HG03280 (cell line): ENCODE results near the gene UBE2M.
A peak's percentile ranks its signal among the peaks of the same experiment; 100 is the strongest.

Experiments
- ATAC-seq: cut with Tn5 transposase; IDR thresholded peaks from one replicate; pipeline ENCODE4 v1.9.1; 2021; ENCODE audit warnings: mild to moderate bottlenecking, moderate library complexity; ENCODE audit not compliant: unreplicated experiment

UBE2M gene

DNA sequence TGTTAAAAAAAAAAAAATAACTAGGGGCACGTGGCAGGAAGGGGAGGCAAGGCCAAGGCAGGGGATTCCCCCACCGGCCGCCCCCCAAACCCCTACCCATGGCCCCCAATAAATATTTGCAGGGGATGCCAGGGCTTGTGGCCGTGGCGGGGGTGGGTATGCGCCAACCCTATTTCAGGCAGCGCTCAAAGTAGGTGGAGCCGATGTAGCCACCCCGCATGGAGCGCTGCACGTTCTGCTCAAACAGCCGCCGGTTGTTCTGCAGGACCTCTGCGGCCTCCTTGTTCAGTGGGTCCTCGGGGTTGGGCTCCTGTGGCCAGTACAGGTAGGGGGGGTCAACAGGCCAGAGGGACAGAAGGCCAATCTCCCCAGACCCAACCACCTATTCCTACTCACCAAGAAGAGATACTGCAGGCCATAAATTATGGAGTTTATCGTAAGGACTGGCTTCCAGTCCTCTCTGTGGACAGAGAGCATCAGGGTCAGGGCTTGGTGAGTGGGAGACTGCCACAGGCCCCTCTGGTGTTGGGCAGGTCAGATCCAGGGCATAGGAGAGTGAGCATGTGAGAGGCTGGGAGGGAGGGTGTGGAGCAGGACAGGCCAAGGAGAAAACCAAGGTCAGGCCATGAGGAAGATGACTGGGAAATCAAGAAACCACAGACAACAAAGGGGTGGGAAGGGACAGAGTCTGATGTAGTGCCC is 2.3 kb downstream of the UBE2M start:
- no peak for ATAC-seq

GRCh38 chr19:58555369-58555885 is 3.0 kb downstream of the UBE2M start:
- no peak for ATAC-seq

DNA sequence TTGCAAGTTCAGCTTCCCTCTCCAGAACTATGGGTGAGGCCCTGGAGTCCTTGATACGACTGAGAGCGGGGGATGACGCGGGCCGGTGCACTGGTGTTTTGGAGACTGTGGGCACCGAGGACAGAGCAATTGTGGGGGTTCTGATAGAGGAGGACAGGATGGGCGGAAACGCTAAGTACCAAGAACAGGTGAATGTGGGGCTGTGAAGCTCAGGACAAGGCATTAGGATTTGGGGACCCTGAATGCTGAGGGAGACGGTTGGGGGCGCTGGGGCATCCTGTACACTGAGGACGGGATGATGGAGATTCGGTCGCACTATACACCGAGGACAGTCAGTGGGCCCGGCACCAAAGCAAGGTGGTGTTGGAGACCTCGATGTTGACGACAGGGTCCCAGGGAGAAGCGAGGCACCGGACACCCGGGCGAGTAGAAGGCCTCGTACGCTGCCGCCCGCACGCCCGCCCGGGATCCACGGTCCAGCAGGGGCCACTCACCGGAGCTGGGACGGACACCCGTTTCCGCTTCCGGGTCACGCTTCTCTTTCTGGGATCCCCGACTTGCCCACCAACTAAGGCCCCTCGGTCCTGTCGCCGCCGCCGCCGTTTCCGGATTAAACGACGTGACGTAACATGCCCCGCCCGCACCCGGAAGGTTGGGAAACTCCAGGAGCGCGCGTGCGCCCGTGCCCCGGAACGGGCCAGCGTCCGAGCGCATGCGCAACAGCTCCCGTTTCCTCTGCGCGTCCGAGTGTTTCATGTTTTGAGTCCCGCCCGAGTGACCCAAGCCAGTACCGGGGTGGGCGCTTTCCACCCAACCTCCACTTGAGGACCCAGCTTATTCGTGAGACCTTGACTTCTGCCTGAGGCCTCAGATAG is 3.7 kb downstream of the UBE2M start, which contains the start of gene CHMP2A:
Gene CHMP2A, minus strand, starts transcription at position 612 of the 875 bp plus-strand sequence. CDS start 893 bp downstream, outside the sequence.
- peak; percentile 36 for ATAC-seq

GRCh38 chr19:58553799-58554493 is 4.5 kb downstream of the UBE2M start:
- ATAC-seq = no peak

GRCh38 chr19:58552655-58553054 is 5.8 kb downstream of the UBE2M start:
- no peak for ATAC-seq

- ATAC-seq = no peak
These were observed 6.6 kb downstream of the UBE2M start for GRCh38 chr19:58551577-58552471.

- ATAC-seq = no peak
These were observed 7.3 kb downstream of the UBE2M start for GRCh38 chr19:58551123-58551497.

DNA sequence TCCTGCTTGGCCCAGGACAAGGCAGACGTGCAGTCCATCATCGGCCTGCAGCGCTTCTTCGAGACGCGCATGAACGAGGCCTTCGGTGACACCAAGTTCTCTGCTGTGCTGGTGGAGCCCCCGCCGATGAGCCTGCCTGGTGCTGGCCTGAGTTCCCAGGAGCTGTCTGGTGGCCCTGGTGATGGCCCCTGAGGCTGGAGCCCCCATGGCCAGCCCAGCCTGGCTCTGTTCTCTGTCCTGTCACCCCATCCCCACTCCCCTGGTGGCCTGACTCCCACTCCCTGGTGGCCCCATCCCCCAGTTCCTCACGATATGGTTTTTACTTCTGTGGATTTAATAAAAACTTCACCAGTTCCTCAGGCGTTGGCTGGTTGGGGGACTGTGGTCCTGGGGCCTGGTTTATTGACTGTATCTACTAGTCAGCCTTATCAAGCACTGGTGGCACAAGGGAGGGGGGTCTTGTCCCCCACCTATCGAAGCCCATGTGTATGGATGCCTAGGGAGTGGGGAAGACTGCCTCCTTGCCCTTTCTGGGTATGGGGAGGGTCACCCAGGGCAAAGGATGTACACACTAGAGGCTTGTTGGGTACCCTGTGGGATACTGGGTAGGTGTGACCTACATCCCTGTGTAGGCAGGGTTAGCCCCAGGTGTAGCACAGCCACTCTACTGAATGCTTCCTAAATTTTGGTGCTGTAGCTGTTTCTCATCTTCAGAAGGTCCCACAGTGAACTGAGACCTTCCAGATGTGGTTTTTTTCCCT is 7.9 kb downstream of the UBE2M start:
- no peak for ATAC-seq

DNA sequence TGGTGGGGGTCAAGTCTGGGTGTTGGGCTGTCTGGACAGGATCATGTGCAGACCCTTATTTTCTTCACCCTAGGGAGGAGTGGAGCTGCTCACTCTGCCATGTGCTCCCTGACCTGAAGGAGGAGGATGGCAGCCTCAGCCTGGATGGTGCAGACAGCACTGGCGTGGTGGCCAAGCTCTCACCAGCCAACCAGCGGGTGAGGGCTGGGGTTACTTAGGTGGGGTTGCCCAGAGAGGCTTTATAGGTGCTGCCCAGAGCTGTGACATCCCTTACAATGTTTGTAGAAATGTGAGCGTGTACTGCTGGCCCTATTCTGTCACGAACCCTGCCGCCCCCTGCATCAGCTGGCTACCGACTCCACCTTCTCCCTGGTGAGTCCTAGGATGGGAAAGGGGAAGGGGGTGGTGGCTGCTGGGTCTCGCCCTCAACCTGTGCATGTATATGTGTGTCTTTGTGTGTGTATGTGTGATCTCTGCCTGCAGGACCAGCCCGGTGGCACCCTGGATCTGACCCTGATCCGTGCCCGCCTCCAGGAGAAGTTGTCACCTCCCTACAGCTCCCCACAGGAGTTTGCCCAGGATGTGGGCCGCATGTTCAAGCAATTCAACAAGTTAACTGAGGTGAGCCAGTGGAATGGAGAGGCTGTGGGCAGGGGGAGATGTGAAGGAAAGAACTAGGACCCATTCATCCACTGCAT is 8.6 kb downstream of the UBE2M start:
- no peak for ATAC-seq

GRCh38 chr19:58548859-58549663 is 9.3 kb downstream of the UBE2M start:
- no peak for ATAC-seq

DNA sequence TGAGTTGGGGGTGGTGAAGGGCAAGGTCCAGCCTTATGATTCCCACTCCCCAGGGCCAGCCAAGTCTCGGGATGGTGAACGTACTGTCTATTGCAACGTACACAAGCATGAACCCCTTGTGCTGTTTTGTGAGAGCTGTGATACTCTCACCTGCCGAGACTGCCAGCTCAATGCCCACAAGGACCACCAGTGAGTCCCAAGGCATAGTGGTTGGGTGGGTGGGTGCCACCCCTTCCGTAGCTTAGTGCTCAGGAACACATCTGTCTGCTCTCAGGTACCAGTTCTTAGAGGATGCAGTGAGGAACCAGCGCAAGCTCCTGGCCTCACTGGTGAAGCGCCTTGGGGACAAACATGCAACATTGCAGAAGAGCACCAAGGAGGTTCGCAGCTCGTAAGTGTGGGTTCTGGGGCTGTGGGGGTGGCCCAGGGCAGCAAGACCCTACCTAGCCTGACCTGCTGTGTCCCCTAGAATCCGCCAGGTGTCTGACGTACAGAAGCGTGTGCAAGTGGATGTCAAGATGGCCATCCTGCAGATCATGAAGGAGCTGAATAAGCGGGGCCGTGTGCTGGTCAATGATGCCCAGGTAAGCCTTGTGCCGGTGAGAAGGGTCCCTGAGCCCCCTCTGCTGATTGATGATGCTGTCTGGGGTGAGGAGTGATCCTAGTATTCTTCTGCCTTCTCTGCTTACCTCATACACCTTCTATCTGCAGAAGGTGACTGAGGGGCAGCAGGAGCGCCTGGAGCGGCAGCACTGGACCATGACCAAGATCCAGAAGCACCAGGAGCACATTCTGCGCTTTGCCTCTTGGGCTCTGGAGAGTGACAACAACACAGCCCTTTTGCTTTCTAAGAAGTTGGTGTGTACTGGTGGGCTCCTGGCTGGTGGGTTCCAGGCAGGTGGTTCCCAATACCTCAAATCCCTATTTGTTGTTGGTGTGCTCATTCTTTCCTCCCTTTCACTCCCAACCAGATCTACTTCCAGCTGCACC is 10.8 kb downstream of the UBE2M start:
- no peak for ATAC-seq

DNA sequence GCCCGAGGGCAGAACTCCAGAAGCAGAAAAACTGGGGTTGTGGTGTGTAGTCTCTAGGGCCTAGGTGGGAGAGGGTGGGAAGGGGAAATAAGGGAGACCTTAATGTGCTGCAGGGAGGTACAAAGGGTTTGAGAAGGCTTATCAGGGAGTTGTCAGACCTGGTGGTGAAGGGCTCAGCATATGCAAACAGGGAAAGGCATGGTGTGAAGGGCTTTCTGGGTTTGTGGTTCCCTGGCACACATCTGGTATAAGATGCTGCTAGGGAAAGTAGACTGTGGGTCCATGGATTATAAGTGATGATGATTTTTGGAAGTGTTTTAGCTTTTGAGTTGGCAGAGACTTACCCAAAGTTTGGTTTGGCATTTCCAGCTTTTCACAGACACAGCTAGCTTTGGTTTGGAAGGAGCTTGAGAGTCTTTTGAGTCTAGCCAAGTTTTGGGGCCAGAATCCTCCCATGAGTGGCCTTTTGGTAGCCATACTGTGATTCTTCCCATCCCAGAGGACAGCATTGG is 12.3 kb downstream of the UBE2M start:
- ATAC-seq = no peak

DNA sequence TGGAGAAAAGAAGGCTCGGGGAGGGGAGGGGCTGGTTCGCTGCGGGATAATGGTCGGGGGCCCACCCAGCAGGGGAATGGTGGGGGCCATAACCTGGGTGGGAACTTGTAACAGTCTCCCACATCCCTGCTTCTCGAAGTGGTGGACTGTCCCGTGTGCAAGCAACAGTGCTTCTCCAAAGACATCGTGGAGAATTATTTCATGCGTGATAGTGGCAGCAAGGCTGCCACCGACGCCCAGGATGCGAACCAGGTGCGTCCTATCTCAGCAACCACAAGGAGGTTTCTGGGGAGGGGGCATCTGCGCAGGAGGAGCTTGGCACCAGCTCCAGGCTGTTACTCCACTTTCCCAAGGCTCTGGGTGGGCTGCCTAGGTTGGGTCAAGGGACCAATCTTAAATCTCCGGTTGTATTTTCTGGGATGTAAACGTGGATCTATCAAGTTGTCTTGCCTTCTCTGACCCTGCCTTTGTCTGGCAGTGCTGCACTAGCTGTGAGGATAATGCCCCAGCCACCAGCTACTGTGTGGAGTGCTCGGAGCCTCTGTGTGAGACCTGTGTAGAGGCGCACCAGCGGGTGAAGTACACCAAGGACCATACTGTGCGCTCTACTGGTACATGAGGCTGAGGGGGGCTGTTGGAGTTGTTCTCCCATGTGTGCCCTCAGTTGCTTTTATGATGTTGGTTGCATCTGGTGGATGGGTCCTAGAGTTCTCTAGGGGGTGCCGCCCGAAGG is 13.0 kb downstream of the UBE2M start:
- no peak for ATAC-seq

DNA sequence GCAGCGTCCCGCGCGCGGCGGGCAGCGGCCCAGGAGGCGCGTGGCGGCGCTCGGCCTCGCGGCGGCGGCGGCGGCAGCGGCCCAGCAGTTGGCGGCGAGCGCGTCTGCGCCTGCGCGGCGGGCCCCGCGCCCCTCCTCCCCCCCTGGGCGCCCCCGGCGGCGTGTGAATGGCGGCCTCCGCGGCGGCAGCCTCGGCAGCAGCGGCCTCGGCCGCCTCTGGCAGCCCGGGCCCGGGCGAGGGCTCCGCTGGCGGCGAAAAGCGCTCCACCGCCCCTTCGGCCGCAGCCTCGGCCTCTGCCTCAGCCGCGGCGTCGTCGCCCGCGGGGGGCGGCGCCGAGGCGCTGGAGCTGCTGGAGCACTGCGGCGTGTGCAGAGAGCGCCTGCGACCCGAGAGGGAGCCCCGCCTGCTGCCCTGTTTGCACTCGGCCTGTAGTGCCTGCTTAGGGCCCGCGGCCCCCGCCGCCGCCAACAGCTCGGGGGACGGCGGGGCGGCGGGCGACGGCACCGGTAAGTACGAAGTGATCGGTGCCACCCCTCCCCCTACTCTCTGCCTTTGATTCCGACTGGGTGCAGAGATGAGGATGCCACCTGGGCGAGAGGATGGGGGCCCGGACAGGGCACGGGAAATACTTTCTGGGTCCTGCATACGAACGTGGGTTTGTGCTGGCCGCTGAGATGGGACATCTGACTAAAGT is 13.7 kb downstream of the UBE2M start:
- ATAC-seq = peak; percentile 57

DNA sequence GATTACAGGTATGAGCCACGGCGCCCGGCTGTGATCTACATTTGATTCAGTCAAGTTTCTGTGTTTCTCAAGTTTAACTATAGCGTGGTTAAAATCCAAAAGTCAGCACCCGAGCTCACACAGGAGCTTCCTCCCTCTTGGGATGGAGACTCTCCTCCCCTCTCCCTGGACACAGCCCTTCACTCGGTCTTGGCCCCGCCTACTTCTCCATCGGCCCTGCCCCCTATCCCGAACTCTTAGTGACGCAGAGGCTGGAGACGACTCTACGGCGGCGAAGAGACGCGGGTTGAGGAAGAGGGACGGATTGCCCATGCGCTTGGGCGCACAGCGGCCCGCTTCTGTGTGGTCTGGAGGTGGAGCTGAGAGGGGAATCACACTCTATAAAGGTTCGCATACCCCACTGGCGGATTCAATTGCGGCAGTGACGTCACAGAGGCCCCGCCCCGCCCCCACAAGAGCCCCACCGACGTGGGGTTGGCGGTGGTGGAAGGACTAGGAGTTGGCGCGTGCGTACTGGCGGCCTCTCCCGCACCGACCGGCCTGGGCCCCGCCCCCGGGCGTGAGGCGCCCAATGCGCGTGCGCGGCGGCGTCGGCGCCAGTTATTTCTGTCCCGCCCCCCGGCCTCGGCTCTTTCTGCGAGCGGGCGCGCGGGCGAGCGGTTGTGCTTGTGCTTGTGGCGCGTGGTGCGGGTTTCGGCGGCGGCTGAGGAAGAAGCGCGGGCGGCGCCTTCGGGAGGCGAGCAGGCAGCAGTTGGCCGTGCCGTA is 14.4 kb downstream of the UBE2M start, which contains the start of gene TRIM28:
Gene TRIM28, plus strand, starts transcription at position 239 of the 765 bp plus-strand sequence. CDS start 694 bp downstream, outside the sequence.
- ATAC-seq = peak; percentile 73
